Sigmoid colon (tissue), 4 donors: ENCODE results near the gene SLC8A2.

ENCODE experiments used
- POLR2A ChIP-seq, 2 donors: fragments of 450-650 bp; IDR thresholded peaks; one replicate each; pipeline ENCODE4 v1.6.1; 2016; ENCODE audit warnings: antibody characterized with exemption in 2 of 2, mild to moderate bottlenecking in 2 of 2, moderate library complexity in 2 of 2
- POLR2AphosphoS5 ChIP-seq, 4 donors: sonication (generic); formaldehyde crosslinking; IDR thresholded peaks; one replicate each; pipeline ENCODE4 v1.6.1; 2017; ENCODE audit warnings: antibody characterized with exemption in 4 of 4
- TF ChIP-seq, protein P1 (sequence below), 4 experiments: fragments of 450-650 bp in 3 of 4; fragments of 200-600 bp in 1 of 4; IDR thresholded peaks; one replicate each; pipeline ENCODE4 v1.5.1; 2016 to 2019; ENCODE audit warnings: antibody characterized with exemption in 4 of 4, mild to moderate bottlenecking in 3 of 4, moderate library complexity in 2 of 4

DNA sequence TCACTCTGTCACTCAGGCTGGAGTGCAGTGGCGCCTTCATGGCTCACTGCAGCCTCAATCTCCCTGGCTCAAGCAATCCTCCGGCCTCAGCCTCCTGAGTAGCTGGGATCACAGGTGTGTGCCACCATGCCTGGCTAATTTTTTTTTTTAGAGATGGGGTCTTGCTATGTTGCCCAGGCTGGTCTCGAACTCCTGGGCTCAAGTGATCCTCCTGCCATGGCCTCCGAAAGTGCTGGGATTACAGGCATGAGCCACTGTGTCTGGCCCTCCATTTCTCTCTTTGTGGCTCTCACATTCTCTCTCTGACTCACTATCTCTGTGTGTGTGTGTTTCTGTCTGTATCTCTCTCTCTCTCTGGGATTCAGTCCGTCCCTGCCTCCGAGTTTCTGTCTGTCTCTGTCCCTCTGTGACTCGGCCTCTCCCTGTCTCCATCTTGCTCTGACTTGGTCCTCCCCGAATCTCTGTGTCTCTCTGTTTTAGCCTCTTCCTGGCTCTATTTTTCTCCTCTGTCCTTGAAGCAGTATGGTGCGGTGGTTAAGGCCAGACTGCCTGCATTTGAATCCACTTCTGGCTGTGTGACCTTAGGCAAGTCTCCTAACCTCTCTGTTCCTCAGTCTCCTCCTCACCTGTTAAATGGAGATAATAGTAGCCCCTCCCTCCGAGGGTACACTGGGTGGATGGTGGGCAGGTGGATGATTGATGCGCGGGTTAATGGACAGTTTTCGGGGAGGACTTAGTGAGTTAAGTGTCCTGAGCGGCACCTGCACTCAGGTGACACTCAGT, 63.3 kb downstream of the SLC8A2 start:
- TF ChIP-seq, protein P1, sequence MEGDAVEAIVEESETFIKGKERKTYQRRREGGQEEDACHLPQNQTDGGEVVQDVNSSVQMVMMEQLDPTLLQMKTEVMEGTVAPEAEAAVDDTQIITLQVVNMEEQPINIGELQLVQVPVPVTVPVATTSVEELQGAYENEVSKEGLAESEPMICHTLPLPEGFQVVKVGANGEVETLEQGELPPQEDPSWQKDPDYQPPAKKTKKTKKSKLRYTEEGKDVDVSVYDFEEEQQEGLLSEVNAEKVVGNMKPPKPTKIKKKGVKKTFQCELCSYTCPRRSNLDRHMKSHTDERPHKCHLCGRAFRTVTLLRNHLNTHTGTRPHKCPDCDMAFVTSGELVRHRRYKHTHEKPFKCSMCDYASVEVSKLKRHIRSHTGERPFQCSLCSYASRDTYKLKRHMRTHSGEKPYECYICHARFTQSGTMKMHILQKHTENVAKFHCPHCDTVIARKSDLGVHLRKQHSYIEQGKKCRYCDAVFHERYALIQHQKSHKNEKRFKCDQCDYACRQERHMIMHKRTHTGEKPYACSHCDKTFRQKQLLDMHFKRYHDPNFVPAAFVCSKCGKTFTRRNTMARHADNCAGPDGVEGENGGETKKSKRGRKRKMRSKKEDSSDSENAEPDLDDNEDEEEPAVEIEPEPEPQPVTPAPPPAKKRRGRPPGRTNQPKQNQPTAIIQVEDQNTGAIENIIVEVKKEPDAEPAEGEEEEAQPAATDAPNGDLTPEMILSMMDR (IDR thresholded peaks at IDR 0.05): no peak
- TF ChIP-seq POLR2A (IDR thresholded peaks at IDR 0.05) (no peak), POLR2AphosphoS5 (IDR thresholded peaks at IDR 0.05) (no peak)
